ENCODE data around the gene ITIH5. TPM values are rescaled to one million over a fixed set of nuclear protein-coding genes. Genes with fewer than 3 reads are reported as not detected.
"Not testable (repeated sequence)": the region's sequence is repeated elsewhere in the genome, so short reads cannot be mapped to it uniquely, and the experiment has no call there.

ITIH5 gene
- total RNA-seq, 2 experiments from 2014 or later: not detected

- POLR2A ChIA-PET: no interaction called here
- intact Hi-C loops (cut with DNase I, micrococcal nuclease): no loop called here
- DNase-seq (no peak), ATAC-seq (no peak)
- CTCF ChIA-PET: interaction anchor here (0.6 kb wide), 1 partner anchor 12 kb away, joined by 3 read pairs; no protein-coding TSS in a partner anchor
- no peaks in the 10 kb centered on the region for H3K36me3 Mint-ChIP-seq (ENCODE audit: low read depth)
- H3K4me1 Mint-ChIP-seq: no peaks in the 10 kb centered on the region
- H3K27me3 Mint-ChIP-seq: peaks cover 16% of the 10 kb centered on the region
- no peak overlapping the region for H3K4me3 Mint-ChIP-seq
- no peaks in the 10 kb centered on the region for H3K9me3 Mint-ChIP-seq (ENCODE audit: low read depth)
- no peak overlapping the region for H3K27ac Mint-ChIP-seq
Observed at GRCh38 chr10:7702288-7702812, 35.6 kb upstream of the ITIH5 start.

DNA sequence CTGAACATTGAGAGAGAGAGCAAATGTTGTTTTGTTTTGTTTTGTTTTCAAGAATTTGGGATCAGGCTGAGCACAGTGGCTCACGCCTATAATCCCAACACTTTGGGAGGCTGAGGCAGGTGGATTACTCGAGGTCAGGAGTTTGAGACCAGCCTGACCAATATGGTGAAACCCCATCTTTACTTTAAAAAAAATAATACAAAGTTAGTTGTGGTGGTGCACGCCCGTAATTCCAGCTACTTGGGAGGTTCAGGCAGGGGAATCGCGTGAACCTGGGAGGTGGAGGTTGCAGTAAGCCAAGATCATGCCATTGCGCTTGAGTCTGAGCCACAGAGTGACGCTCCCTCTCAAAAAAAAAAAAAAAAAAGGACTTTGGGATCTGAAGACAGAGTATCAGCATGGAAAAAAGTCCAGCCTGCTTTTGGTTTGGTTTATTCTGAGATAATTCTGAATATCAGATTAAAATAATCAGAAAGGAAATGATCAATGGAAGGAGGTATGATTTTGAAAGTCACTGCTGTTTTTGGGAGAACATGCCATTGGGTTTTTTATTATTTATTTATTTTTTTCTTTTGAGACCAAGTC lies 34.5 kb upstream of the ITIH5 start:
- ChIA-PET POLR2A (no interaction called here), CTCF (interaction anchor here (1.2 kb wide), 1 partner anchor 14 kb away, joined by 3 read pairs; no protein-coding TSS in a partner anchor)
- H3K4me1 Mint-ChIP-seq: no peaks in the 10 kb centered on the region
- no peaks in the 10 kb centered on the region for H3K36me3 Mint-ChIP-seq (ENCODE audit: low read depth)
- intact Hi-C loops (cut with DNase I, micrococcal nuclease): no loop called here
- ATAC-seq: no peak
- H3K27me3 Mint-ChIP-seq: peaks cover 13% of the 10 kb centered on the region
- no peak overlapping the region for H3K27ac Mint-ChIP-seq
- no peak for DNase-seq
- no peak overlapping the region for H3K4me3 Mint-ChIP-seq
- no peaks in the 10 kb centered on the region for H3K9me3 Mint-ChIP-seq (ENCODE audit: low read depth)

DNA sequence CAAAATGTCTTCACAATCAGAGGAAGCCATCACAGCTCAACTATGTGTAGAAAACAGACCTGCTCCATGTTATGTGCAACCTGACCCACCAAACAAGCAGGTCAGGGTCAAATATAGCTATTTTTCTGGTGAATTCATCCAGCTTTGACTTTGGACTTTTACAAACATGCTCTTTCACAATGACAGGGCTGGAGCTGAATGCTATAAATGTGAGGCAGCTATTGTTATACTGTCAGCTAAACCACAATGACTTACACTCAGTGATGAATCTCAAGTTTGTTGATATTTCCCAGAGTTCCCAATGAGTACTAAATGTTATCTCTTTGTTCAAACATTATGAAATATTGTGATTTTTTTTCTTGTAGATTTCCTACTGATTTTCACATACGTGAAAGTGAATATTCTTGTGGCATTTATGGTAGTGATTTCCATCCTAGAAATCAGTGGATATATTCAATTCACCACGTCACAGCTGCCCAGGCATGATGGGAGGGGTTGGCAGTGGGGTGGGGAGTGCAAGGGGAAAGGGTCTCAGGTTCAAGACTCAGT lies 33.9 kb upstream of the ITIH5 start:
- ChIA-PET POLR2A (interaction anchor here (0.7 kb wide), 1 partner anchor 12 kb away, joined by 3 read pairs; no protein-coding TSS in a partner anchor), CTCF (interaction anchor here (0.6 to 1.2 kb wide), 2 partner anchors 14 to 1605 kb away, joined by 3 read pairs; no protein-coding TSS in a partner anchor)
- H3K4me3 Mint-ChIP-seq: no peak overlapping the region
- ATAC-seq (no peak), DNase-seq (no peak)
- no peaks in the 10 kb centered on the region for H3K36me3 Mint-ChIP-seq (ENCODE audit: low read depth)
- H3K4me1 Mint-ChIP-seq: no peaks in the 10 kb centered on the region
- H3K27ac Mint-ChIP-seq: no peak overlapping the region
- intact Hi-C loops (cut with DNase I, micrococcal nuclease): no loop called here
- H3K27me3 Mint-ChIP-seq: peaks cover 13% of the 10 kb centered on the region
- no peaks in the 10 kb centered on the region for H3K9me3 Mint-ChIP-seq (ENCODE audit: low read depth)

GRCh38 chr10:7697426-7697825 lies 30.7 kb upstream of the ITIH5 start:
- Mint-ChIP-seq H3K27me3 (peaks cover 9% of the 10 kb centered on the region), H3K27ac (no peak overlapping the region)
- intact Hi-C loops (cut with DNase I, micrococcal nuclease): no loop called here

GRCh38 chr10:7696545-7696944 lies 29.8 kb upstream of the ITIH5 start:
- Mint-ChIP-seq H3K4me3 (no peak overlapping the region), H3K9me3 (ENCODE audit: low read depth) (peaks cover 10% of the 10 kb centered on the region), H3K27ac (no peak overlapping the region), H3K36me3 (ENCODE audit: low read depth) (no peaks in the 10 kb centered on the region), H3K4me1 (peaks cover under 1% of the 10 kb centered on the region), H3K27me3 (peaks cover 7% of the 10 kb centered on the region)
- DNase-seq (no peak), ATAC-seq (no peak)
- intact Hi-C loops (cut with DNase I, micrococcal nuclease): no loop called here
- ChIA-PET CTCF (no interaction called here), POLR2A (no interaction called here)

More at GRCh38 chr10:7697426-7697825, 30.7 kb upstream of the ITIH5 start:
- POLR2A ChIA-PET: no interaction called here
- Mint-ChIP-seq H3K4me1 (no peaks in the 10 kb centered on the region), H3K9me3 (ENCODE audit: low read depth) (peaks cover 8% of the 10 kb centered on the region), H3K36me3 (ENCODE audit: low read depth) (no peaks in the 10 kb centered on the region), H3K4me3 (no peak overlapping the region)
- ATAC-seq (no peak), DNase-seq (no peak)
- CTCF ChIA-PET: interaction anchor here (1.5 kb wide), 2 partner anchors 12 to 172 kb away, joined by 5 to 6 read pairs; no protein-coding TSS in a partner anchor

DNA sequence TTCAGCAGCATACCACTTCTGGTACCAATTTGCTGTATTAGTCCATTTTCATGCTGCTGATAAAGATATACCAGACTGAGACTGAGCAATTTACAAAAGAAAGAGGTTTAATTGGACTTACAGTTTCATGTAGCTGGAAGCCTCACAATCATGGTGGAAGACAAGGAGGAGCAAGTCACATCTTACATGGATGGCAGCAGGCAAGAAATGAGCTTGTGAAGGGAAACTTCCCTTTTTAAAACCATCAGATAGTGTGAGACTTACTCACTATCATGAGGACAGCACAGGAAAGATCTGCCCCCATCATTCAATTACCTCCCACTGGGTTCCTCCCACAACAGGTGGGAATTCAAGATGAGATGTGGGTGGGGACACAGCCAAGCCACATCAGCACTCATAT lies 26.4 kb upstream of the ITIH5 start:
- H3K9me3 Mint-ChIP-seq (ENCODE audit: low read depth): peaks cover 15% of the 10 kb centered on the region
- H3K4me1 Mint-ChIP-seq; intact Hi-C loops (cut with DNase I, micrococcal nuclease); H3K4me3 Mint-ChIP-seq; H3K27me3 Mint-ChIP-seq; H3K36me3 Mint-ChIP-seq (ENCODE audit: low read depth); DNase-seq; POLR2A ChIA-PET; ATAC-seq; CTCF ChIA-PET; H3K27ac Mint-ChIP-seq: not testable (repeated sequence)

GRCh38 chr10:7692368-7692767 lies 25.6 kb upstream of the ITIH5 start:
- H3K36me3 Mint-ChIP-seq (ENCODE audit: low read depth); DNase-seq; POLR2A ChIA-PET; ATAC-seq; H3K4me3 Mint-ChIP-seq; H3K4me1 Mint-ChIP-seq; H3K27me3 Mint-ChIP-seq; CTCF ChIA-PET; H3K27ac Mint-ChIP-seq; intact Hi-C loops (cut with DNase I, micrococcal nuclease): not testable (repeated sequence)
- peaks cover 15% of the 10 kb centered on the region for H3K9me3 Mint-ChIP-seq (ENCODE audit: low read depth)

DNA sequence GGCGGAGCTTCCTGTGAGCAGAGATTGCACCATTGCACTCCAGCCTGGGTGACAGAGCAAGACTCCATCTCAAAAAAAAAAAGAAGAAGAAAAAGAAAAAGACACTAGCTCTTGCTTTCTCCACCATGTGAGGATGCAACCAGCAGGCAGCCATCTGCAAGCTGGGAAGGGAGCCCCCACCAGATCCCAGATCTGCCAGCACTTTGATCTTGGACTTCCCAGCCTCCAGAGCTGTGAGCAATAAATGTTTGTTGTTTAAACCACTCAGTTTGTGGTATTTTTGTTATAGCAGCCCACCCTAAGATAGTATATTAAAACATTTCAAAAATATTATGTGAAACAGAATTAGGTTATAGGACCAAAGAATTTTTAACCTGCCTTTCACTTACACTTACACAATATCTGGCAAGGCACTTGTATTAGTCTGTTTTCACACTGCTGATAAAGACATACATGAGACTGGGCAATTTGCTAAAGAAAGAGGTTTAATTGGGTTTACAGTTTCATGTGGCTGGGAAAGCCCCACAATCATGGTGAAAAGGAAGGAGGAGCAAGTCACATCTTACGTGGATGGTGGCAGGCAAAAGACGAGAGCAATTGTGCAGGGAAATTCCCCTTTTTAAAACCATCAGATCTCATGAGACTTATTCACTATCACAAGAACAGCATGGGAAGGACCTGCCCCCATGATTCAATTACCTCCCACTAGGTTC lies 24.3 kb upstream of the ITIH5 start:
- H3K4me3 Mint-ChIP-seq; H3K4me1 Mint-ChIP-seq; intact Hi-C loops (cut with DNase I, micrococcal nuclease); H3K27me3 Mint-ChIP-seq; H3K36me3 Mint-ChIP-seq (ENCODE audit: low read depth); H3K27ac Mint-ChIP-seq: not testable (repeated sequence)
- ChIA-PET CTCF (interaction anchor here (0.6 to 1.0 kb wide), 2 partner anchors 11 to 165 kb away, joined by 3 read pairs; no protein-coding TSS in a partner anchor), POLR2A (interaction anchor here (0.6 kb wide), 1 partner anchor 86 kb away, joined by 3 read pairs; no protein-coding TSS in a partner anchor)
- peak; percentile 51 for ATAC-seq
- peaks cover 15% of the 10 kb centered on the region for H3K9me3 Mint-ChIP-seq (ENCODE audit: low read depth)
- DNase-seq: peak; percentile 23

- Mint-ChIP-seq H3K36me3 (ENCODE audit: low read depth) (peaks cover 2% of the 10 kb centered on the region), H3K27ac (no peak overlapping the region), H3K9me3 (ENCODE audit: low read depth) (peaks cover 15% of the 10 kb centered on the region), H3K4me3 (no peak overlapping the region), H3K27me3 (no peaks in the 10 kb centered on the region), H3K4me1 (peaks cover 7% of the 10 kb centered on the region)
- ChIA-PET CTCF (no interaction called here), POLR2A (no interaction called here)
- no peak for ATAC-seq
- intact Hi-C loops (cut with DNase I, micrococcal nuclease): loop anchor here (5.0 to 10.0 kb wide), 2 partner anchors 1613 to 1615 kb away; no protein-coding TSS in a partner anchor
- DNase-seq: no peak
Observed at GRCh38 chr10:7689591-7689990, 22.8 kb upstream of the ITIH5 start.

DNA sequence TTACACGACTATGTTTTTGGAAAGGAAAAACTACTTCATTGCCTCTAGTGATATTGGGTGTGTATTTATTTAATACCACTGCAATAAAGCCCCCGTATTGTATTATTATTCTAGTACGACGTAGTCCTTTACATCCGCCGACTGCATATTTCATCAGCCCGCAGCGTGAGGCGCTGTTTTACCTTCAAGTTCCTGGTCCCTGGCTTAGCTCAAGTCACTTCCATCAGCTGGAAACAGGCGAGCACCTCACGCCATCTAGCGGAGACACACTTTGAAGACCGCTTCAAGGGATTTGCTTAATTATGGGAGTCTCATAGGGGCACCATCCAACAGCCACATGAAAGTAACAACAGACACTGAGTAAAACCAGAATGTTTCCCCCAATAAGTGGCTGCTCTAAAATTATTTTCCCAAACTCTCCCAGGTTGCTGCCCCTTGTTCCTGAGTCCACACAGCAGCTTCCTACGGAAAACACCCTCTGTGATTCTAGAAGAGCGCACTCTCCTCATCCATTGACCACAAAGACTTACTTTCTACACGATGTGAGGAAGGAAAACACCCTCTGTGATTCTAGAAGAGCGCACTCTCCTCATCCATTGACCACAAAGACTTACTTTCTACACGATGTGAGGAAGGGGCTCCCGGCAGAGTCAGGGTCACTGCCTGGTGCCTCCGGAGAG lies 20.6 kb upstream of the ITIH5 start:
- CTCF ChIA-PET: interaction anchor here (0.6 to 6.2 kb wide), 21 partner anchors 9 to 561 kb away, joined by 3 to 97 read pairs (median 4); no protein-coding TSS in a partner anchor
- Mint-ChIP-seq H3K27ac (no peak overlapping the region), H3K4me3 (no peak overlapping the region)

More for the DNA sequence above, 20.6 kb upstream of the ITIH5 start:
- Mint-ChIP-seq H3K4me1 (peaks cover 7% of the 10 kb centered on the region), H3K36me3 (ENCODE audit: low read depth) (peaks cover 2% of the 10 kb centered on the region), H3K9me3 (ENCODE audit: low read depth) (peaks cover 9% of the 10 kb centered on the region), H3K27me3 (peaks cover 7% of the 10 kb centered on the region)
- peak; percentile 92 for ATAC-seq
- intact Hi-C loops (cut with DNase I, micrococcal nuclease): loop anchor here (1.0 to 10.0 kb wide), 5 partner anchors 162 to 1617 kb away; no protein-coding TSS in a partner anchor
- DNase-seq: peak; percentile 89
- POLR2A ChIA-PET: interaction anchor here (0.7 kb wide), 1 partner anchor 645 kb away, joined by 5 read pairs; no protein-coding TSS in a partner anchor
